GM20000 (cell line): ENCODE measurements around the gene RHEB.

Source experiments
- DNase-seq: peaks from one replicate; pipeline ENCODE4 v3.0.0; 2012; ENCODE audit warnings: low spot score
- TF ChIP-seq, protein P1 (sequence below): IDR thresholded peaks from 2 replicates; pipeline ENCODE4 v1.5.1; 2012; ENCODE audit warnings: mild to moderate bottlenecking, control low read depth; ENCODE audit errors: extremely low read depth, missing control alignments

The RHEB gene, protein sequence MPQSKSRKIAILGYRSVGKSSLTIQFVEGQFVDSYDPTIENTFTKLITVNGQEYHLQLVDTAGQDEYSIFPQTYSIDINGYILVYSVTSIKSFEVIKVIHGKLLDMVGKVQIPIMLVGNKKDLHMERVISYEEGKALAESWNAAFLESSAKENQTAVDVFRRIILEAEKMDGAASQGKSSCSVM

DNA sequence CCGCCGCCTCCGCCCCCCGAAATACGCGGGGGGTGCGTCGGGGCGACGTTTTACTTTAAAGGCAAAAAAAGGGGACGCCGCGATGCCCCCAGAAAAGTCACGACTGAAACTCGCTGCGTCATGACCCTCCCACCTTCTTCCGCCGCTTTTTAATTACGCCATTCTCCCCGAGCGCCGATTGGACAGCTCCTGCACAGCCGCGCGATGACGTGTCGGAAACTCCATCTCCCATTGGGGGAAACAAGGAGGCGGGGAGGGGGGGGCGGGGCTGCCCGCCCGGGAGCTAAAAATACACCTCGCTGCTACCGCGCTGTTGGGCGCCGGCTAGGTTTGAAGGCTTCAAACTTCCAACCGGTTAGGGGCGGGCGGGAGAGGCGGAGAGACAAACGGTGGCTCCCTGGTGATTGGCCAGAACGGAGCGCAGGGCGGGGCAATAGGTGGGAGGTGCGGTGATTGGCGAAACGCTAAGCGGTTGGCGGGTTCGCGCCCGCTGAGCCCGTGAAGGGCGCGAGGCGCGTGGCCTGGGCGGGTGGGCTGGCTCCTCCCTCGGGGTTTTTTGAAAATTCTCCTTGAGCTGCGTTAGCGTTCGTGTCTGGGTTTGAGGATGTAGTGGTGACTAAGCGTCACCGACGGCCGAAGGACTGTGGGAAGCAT lies at the start of gene RHEB:
Gene RHEB, minus strand, starts transcription at position 131 of the 654 bp plus-strand sequence. CDS start 384 bp downstream, outside the sequence.
- TF ChIP-seq, protein P1, sequence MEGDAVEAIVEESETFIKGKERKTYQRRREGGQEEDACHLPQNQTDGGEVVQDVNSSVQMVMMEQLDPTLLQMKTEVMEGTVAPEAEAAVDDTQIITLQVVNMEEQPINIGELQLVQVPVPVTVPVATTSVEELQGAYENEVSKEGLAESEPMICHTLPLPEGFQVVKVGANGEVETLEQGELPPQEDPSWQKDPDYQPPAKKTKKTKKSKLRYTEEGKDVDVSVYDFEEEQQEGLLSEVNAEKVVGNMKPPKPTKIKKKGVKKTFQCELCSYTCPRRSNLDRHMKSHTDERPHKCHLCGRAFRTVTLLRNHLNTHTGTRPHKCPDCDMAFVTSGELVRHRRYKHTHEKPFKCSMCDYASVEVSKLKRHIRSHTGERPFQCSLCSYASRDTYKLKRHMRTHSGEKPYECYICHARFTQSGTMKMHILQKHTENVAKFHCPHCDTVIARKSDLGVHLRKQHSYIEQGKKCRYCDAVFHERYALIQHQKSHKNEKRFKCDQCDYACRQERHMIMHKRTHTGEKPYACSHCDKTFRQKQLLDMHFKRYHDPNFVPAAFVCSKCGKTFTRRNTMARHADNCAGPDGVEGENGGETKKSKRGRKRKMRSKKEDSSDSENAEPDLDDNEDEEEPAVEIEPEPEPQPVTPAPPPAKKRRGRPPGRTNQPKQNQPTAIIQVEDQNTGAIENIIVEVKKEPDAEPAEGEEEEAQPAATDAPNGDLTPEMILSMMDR, result no peak
- DNase-seq, result peak; percentile 97

DNA sequence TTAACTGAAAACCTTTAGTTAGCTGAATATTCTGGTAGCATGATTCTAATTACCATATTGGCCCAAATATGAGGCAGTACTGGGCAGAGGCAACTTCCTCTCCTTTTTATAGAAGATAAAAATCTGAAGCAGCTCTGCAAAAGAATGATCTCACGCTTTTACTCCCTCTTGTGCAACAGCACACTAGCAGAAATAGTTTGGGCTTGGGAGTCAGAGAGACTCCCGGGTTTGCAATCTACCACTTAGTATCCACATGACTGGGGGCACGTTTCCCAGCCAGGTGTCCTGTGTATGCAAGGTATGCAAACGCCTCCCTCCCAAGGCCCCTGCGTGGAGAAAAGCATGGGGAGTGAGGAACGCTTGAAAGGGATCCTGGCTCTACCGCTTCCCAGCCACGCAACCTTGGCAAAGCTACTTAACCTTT lies 47.2 kb upstream of the RHEB start:
- TF ChIP-seq, protein P1, result no peak
- no peak for DNase-seq

DNA sequence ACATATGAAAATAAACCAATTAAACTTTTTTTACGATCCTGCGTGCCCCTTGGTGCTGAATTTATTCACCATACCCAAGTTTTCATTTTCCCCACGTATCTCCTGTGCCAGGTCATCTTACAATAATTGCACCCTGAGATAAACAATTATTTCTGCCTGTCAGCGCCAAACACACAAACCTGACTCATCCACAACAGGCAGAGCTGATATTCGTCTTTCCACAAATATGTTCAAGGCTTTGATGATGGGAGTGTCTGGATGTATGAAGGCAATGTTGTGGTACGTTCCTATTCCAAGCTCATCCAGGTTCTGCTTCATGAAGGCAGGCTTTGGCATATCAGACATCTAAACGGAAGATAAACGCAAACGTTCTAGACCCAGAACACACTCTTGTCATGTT lies 45.8 kb upstream of the RHEB start:
- TF ChIP-seq, protein P1, result no peak
- DNase-seq, result no peak

DNA sequence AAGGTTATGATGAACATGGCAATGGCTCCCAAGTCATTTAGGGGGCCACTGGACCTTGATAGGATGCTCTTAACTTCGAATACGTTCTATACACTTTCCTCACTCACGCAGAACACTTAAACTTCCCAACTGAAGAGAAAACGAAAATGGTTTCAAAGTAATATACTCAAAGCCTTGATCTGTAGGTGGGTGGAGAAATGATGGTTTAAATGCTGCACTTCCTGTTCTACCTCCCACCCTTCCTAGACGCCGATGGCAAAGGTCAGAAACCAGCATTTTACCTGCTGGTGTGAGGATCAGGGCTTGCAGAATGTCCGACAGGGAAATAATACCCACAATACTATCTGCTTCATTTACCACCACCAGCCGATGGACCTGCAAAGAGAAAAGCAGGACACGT lies 40.5 kb upstream of the RHEB start:
- no peak for DNase-seq
- TF ChIP-seq, protein P1, result no peak

DNA sequence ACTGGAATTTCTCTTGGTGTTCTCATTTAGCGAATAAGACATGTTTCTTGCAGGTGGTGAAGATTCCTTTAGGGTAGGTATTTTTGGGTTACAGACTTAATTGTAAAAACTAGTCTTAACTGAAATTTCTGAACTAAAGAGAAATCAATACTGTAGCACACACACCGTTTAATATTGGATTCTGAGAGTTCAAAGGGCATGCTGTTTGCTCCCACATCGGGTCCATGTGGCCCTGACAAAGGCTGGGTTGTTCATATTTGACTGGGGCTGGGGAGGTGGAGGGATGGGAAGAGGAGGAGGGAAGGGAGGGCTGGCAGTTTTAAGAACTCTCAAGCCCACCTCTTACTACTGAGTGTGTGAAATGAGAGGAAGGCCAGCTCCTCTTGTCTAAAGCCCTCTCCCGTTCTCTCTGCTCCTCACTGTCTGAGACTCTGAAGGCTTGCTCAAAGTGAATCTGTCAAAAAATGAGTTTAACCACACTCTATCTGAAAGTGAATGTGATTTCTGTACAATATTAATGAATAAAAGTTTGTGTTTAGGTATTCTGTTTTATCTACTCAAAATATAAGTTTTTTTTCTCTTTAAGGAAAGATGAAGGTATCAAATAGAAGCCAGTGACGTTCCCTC lies 40.0 kb upstream of the RHEB start:
- no peak for DNase-seq
- TF ChIP-seq, protein P1, result no peak

DNA sequence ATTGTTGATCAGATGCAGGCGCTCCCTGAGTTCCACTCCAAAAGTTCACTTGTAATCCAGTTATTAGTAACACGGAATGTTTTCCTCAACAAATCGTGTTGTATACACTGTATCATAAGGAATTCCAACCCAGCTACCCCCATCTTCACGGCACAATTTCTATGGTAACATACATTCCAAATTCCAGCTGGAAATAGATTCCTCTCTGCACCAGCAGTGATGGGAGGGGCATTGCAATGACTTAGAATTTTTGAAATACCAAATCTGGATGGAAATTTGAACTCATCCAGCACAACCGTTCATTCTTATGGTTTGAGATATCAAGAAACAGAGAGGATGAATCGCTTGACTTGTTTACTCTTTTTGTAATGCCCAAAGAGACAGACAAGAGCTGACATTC lies 38.9 kb upstream of the RHEB start:
- TF ChIP-seq, protein P1, result no peak
- no peak for DNase-seq

DNA sequence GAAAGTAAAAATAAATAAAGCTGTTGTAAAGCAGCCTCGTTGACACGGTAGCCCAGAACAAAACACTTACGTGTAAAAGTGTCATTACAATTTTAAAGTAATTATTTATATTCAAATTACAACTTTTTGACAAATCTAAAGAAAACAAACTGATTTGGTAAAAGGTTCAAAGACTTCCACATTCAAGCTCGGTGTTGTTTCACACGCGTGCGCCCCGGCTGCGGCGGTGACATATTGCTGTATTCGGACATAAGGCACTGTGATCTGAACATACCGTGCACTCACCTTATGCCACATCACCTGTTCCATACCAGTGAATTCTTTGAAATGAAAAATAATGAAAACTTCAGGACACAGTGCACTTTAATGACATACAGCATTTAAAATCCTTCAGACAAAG lies 36.9 kb upstream of the RHEB start:
- TF ChIP-seq, protein P1, result no peak
- DNase-seq, result no peak
